GM10266 (cell line): ENCODE results near the gene PSME1.

Experiments
- DNase-seq: peaks from one replicate; pipeline ENCODE4 v3.0.0; 2012; ENCODE audit errors: extremely low spot score
- TF ChIP-seq, protein P1 (sequence below): IDR thresholded peaks from 2 replicates; pipeline ENCODE4 v1.5.1; 2012; ENCODE audit warnings: mild to moderate bottlenecking, low read depth; ENCODE audit not compliant: control insufficient read depth, insufficient read depth; ENCODE audit errors: missing control alignments

Gene PSME1

DNA sequence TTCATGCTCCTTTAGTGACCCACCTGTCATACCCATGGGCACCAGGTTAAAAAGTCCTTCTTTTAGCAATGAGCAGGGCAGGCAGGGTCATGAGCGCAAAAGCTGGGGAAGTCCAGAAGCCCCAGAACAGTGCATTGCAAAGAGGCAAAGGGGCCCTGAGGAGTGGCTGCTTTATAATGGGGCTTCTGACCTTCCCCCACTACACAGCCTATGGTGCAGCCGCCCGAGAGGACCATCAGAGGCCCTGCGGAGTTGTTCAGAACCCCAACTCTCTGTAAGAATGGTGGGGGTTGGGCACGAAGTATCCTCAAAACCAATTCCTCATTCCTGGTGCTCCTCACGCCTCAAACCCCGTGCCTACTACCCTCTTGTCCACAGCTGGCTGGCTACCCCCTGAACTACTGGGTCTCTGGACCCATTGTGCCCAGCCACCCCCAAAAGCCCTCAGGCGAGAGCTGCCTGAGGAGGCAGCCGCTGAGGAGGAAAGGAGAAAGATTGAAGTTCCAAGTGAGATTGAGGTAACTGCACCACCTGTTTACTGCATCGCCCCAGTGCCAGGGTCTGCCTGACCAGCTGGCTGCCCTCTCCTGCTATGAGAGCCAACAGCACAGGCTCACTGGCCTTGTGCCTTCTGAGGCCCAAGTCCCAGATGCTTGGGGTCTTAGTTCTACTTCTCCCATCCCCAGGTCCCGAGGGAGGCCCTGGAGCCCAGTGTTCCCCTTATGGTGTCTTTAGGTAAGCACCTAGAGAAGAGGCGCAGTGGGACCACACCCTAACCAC lies 42.6 kb downstream of the PSME1 start:
- no peak for DNase-seq
- TF ChIP-seq, protein P1, sequence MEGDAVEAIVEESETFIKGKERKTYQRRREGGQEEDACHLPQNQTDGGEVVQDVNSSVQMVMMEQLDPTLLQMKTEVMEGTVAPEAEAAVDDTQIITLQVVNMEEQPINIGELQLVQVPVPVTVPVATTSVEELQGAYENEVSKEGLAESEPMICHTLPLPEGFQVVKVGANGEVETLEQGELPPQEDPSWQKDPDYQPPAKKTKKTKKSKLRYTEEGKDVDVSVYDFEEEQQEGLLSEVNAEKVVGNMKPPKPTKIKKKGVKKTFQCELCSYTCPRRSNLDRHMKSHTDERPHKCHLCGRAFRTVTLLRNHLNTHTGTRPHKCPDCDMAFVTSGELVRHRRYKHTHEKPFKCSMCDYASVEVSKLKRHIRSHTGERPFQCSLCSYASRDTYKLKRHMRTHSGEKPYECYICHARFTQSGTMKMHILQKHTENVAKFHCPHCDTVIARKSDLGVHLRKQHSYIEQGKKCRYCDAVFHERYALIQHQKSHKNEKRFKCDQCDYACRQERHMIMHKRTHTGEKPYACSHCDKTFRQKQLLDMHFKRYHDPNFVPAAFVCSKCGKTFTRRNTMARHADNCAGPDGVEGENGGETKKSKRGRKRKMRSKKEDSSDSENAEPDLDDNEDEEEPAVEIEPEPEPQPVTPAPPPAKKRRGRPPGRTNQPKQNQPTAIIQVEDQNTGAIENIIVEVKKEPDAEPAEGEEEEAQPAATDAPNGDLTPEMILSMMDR = no peak

DNA sequence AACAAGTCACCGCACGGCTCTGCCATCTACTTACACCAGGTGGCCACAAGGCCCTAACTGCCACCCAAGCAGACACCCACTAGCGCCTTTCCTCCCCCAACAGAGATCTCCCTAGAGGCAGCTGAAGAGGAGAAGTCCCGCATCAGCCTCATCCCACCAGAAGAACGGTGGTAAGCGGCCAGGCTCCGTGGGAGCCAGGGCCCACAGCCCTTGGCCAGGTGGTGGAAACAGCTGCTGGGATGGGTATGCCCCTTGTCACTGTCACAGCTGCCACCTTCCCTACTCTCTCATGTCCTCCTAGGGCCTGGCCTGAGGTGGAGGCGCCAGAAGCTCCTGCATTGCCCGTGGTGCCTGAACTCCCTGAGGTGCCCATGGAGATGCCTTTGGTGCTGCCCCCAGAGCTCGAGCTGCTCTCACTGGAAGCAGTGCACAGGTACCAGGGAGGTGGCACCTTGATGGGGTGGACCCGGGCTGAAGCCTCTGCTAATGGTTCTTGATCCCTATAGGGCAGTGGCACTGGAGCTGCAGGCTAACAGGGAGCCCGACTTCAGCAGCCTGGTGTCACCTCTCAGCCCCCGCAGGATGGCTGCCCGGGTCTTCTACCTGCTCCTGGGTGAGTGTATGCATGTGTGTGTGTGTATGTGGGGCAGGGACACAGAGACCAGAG lies 43.4 kb downstream of the PSME1 start:
- DNase-seq = no peak
- TF ChIP-seq, protein P1 = no peak

GRCh38 chr14:24179961-24180796 lies 44.2 kb downstream of the PSME1 start:
- no peak for DNase-seq
- TF ChIP-seq, protein P1 = no peak

DNA sequence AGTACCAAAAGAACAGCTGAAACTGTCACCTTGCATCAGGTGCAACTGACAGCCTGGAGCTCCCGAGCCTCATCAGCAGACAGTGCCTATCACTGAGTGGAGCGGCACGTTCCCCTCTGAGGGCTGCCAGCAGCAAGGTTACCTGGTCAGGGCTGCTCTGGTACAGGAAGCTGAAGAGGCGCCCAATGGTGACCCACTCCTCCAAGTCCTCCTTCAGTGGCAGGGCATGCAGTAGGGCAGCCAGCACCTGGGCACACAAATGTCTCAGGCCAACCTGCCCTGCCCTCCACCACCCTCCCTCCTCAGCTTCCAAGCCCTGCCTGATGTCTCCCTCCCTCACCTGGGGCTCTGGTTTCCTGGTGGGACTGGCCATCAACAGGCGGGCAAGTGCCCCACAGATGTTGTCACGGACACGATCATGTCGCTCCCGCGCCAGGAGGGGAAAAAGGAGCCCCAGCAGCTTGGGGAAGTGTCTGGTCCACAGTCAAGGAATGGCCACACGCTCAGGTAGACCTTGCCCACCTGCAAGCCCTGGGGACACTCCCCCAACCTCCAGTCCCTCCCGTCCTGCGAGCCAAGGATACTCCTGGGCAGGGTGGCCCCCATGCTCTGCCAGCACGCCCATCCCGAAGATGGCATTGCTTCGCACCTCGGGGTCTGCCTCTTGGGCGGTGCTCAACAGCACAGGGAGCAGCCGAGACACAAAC lies 45.5 kb downstream of the PSME1 start:
- no peak for DNase-seq
- TF ChIP-seq, protein P1 = no peak

DNA sequence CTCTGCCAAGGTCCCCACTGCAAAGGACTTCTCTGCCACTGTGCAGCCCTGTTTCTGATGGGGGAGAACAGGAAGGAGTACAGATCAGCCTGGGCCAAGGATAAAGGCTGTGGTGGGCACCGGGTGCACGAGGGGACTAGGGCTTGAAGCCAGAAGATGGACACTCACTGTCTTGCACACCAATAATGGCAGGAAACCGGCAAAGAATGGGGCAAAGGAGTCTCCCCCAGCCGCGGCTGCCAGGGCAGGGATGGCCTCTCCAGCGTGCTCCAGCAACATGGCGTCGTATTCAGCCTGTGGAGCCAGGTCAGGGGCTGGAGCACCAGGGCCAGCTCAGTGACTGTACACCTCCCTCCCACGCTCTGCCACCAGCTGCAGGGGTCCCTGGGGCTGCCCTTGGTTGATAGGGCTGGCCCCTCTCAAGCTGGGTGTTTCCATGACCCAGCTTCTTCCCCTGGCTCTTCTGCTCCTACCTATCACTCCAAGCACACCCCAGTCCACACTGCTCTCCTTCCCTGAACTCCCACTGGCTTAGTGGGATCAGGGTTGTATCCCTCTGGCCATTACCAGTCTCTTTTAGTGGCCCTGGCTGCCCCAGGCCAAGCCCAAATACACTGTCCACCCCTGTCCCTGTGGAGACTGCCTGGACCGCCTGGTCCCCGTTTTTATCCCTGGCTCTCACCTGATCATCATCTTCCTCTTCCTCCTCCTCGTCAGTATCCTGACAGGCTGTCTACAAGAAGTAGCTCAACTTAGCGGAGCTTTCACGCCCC lies 46.3 kb downstream of the PSME1 start:
- no peak for DNase-seq
- TF ChIP-seq, protein P1 = no peak

- TF ChIP-seq, protein P1 = no peak
- DNase-seq = no peak
These were observed 47.1 kb downstream of the PSME1 start for GRCh38 chr14:24183014-24183481.
